ENCODE measurements around the gene ALG9.

The ALG9 gene

GRCh38 chr11:111736621-111737443 lies 134.5 kb downstream of the ALG9 start:
- H3K27ac ChIP-seq: no peak overlapping the region
- no peak overlapping the region for H2AFZ ChIP-seq (ENCODE audit: low read depth)
- H3K27me3 ChIP-seq (ENCODE audit: insufficient read depth, low read depth): no peaks in the 10 kb centered on the region
- no peak for TF ChIP-seq CTCF (conservative IDR thresholded peaks at IDR 0.05; ENCODE audit: low read depth, low read length)
- H3K4me1 ChIP-seq (ENCODE audit: low read depth, poor library complexity, severe bottlenecking): peaks cover 15% of the 10 kb centered on the region
- peaks cover 4% of the 10 kb centered on the region; the same call in 1 of the 2 replicates for H3K36me3 ChIP-seq (ENCODE audit: insufficient read depth)
- H3K9ac ChIP-seq: no peak overlapping the region
- no peak overlapping the region for H3K4me2 ChIP-seq
- no peaks in the 10 kb centered on the region for H4K20me1 ChIP-seq (ENCODE audit: insufficient read depth)
- no peak overlapping the region for H3K4me3 ChIP-seq (IDR thresholded peaks at IDR 0.05; ENCODE audit: insufficient read depth, low read depth, low read length)
- H3K79me2 ChIP-seq (ENCODE audit: insufficient read depth, low read depth): no peaks in the 10 kb centered on the region
